ENCODE results near the gene BRD1. TPM values are rescaled to one million over a fixed set of nuclear protein-coding genes. Genes with fewer than 3 reads are reported as not detected.

Gene BRD1
- total RNA-seq, 2 donors from 2014 or later, result 127 to 153 TPM

GRCh38 chr22:49812838-49813237, 14.8 kb downstream of the BRD1 start:
- peak overlapping the region; percentile 45 for H3K27ac Mint-ChIP-seq
- no peaks in the 10 kb centered on the region for H3K27me3 Mint-ChIP-seq
- H3K4me1 Mint-ChIP-seq, result peaks cover 53% of the 10 kb centered on the region
- H3K9me3 ChIP-seq (ENCODE audit: control insufficient read depth, low read length, poor library complexity, severe bottlenecking), result no peaks in the 10 kb centered on the region
- no peaks in the 10 kb centered on the region for H3K36me3 Mint-ChIP-seq (ENCODE audit: low read depth)
- ATAC-seq (no peak), DNase-seq (no peak)
- H3K4me3 Mint-ChIP-seq, result peak overlapping the region; percentile 25

- Mint-ChIP-seq H3K27ac (no peak overlapping the region), H3K4me3 (no peak overlapping the region), H3K4me1 (peaks cover 51% of the 10 kb centered on the region), H3K36me3 (ENCODE audit: low read depth) (no peaks in the 10 kb centered on the region), H3K27me3 (no peaks in the 10 kb centered on the region)
- no peak for DNase-seq
- no peak for ATAC-seq
- H3K9me3 ChIP-seq (ENCODE audit: control insufficient read depth, low read length, poor library complexity, severe bottlenecking), result no peaks in the 10 kb centered on the region
These were observed 16.5 kb downstream of the BRD1 start for GRCh38 chr22:49811020-49811791.

GRCh38 chr22:49810363-49811019, 17.2 kb downstream of the BRD1 start:
- Mint-ChIP-seq H3K4me3 (no peak overlapping the region), H3K4me1 (peaks cover 50% of the 10 kb centered on the region), H3K36me3 (ENCODE audit: low read depth) (no peaks in the 10 kb centered on the region), H3K27ac (peak overlapping the region; percentile 73), H3K27me3 (no peaks in the 10 kb centered on the region)
- ATAC-seq, result no peak
- DNase-seq, result no peak
- no peaks in the 10 kb centered on the region for H3K9me3 ChIP-seq (ENCODE audit: control insufficient read depth, low read length, poor library complexity, severe bottlenecking)

GRCh38 chr22:49807780-49808708, 19.6 kb downstream of the BRD1 start:
- Mint-ChIP-seq H3K27ac (peak overlapping the region; percentile 87), H3K4me1 (peaks cover 47% of the 10 kb centered on the region), H3K36me3 (ENCODE audit: low read depth) (no peaks in the 10 kb centered on the region), H3K27me3 (no peaks in the 10 kb centered on the region), H3K4me3 (peak overlapping the region; percentile 80)
- no peaks in the 10 kb centered on the region for H3K9me3 ChIP-seq (ENCODE audit: control insufficient read depth, low read length, poor library complexity, severe bottlenecking)
- no peak for DNase-seq
- ATAC-seq, result peak; percentile 73

- Mint-ChIP-seq H3K4me3 (peak overlapping the region; percentile 80), H3K4me1 (peaks cover 46% of the 10 kb centered on the region), H3K27me3 (no peaks in the 10 kb centered on the region), H3K36me3 (ENCODE audit: low read depth) (no peaks in the 10 kb centered on the region), H3K27ac (peak overlapping the region; percentile 87)
- ATAC-seq (no peak), DNase-seq (no peak)
- no peaks in the 10 kb centered on the region for H3K9me3 ChIP-seq (ENCODE audit: control insufficient read depth, low read length, poor library complexity, severe bottlenecking)
These were observed 20.5 kb downstream of the BRD1 start for GRCh38 chr22:49807129-49807528.

GRCh38 chr22:49803737-49804375, 23.8 kb downstream of the BRD1 start:
- no peak for DNase-seq
- no peaks in the 10 kb centered on the region for H3K36me3 Mint-ChIP-seq (ENCODE audit: low read depth)
- H3K27ac Mint-ChIP-seq, result peak overlapping the region; percentile 62
- no peaks in the 10 kb centered on the region for H3K27me3 Mint-ChIP-seq
- no peaks in the 10 kb centered on the region for H3K9me3 ChIP-seq (ENCODE audit: control insufficient read depth, low read length, poor library complexity, severe bottlenecking)
- no peak for ATAC-seq
- H3K4me1 Mint-ChIP-seq, result peaks cover 36% of the 10 kb centered on the region
- no peak overlapping the region for H3K4me3 Mint-ChIP-seq

GRCh38 chr22:49803134-49803533, 24.5 kb downstream of the BRD1 start:
- no peaks in the 10 kb centered on the region for H3K9me3 ChIP-seq (ENCODE audit: control insufficient read depth, low read length, poor library complexity, severe bottlenecking)
- Mint-ChIP-seq H3K27ac (peak overlapping the region; percentile 62), H3K4me1 (peaks cover 31% of the 10 kb centered on the region), H3K36me3 (ENCODE audit: low read depth) (no peaks in the 10 kb centered on the region), H3K27me3 (no peaks in the 10 kb centered on the region), H3K4me3 (no peak overlapping the region)
- DNase-seq (no peak), ATAC-seq (no peak)

- Mint-ChIP-seq H3K27ac (no peak overlapping the region), H3K4me1 (peaks cover 21% of the 10 kb centered on the region), H3K27me3 (no peaks in the 10 kb centered on the region), H3K36me3 (ENCODE audit: low read depth) (no peaks in the 10 kb centered on the region), H3K4me3 (peak overlapping the region; percentile 28)
- no peaks in the 10 kb centered on the region for H3K9me3 ChIP-seq (ENCODE audit: control insufficient read depth, low read length, poor library complexity, severe bottlenecking)
- DNase-seq, result no peak
- ATAC-seq, result no peak
These were observed 26.1 kb downstream of the BRD1 start for GRCh38 chr22:49801391-49802060.

- Mint-ChIP-seq H3K4me1 (peaks cover 18% of the 10 kb centered on the region), H3K36me3 (ENCODE audit: low read depth) (no peaks in the 10 kb centered on the region), H3K4me3 (no peak overlapping the region), H3K27ac (peak overlapping the region; percentile 61), H3K27me3 (no peaks in the 10 kb centered on the region)
- ATAC-seq (no peak), DNase-seq (no peak)
- H3K9me3 ChIP-seq (ENCODE audit: control insufficient read depth, low read length, poor library complexity, severe bottlenecking), result no peaks in the 10 kb centered on the region
These were observed 27.1 kb downstream of the BRD1 start for GRCh38 chr22:49800408-49801238.

- ATAC-seq, result peak; percentile 9
- no peak for DNase-seq
- Mint-ChIP-seq H3K4me3 (no peak overlapping the region), H3K27me3 (no peaks in the 10 kb centered on the region), H3K27ac (peak overlapping the region; percentile 61), H3K4me1 (peaks cover 25% of the 10 kb centered on the region), H3K36me3 (ENCODE audit: low read depth) (peaks cover 3% of the 10 kb centered on the region)
- no peaks in the 10 kb centered on the region for H3K9me3 ChIP-seq (ENCODE audit: control insufficient read depth, low read length, poor library complexity, severe bottlenecking)
These were observed 28.1 kb downstream of the BRD1 start for GRCh38 chr22:49799431-49800075.

GRCh38 chr22:49798486-49799151, 29.1 kb downstream of the BRD1 start:
- ATAC-seq (no peak), DNase-seq (no peak)
- Mint-ChIP-seq H3K27ac (no peak overlapping the region), H3K36me3 (ENCODE audit: low read depth) (peaks cover 3% of the 10 kb centered on the region), H3K4me3 (peak overlapping the region; percentile 43), H3K27me3 (no peaks in the 10 kb centered on the region), H3K4me1 (peaks cover 25% of the 10 kb centered on the region)
- no peaks in the 10 kb centered on the region for H3K9me3 ChIP-seq (ENCODE audit: control insufficient read depth, low read length, poor library complexity, severe bottlenecking)
